Stimulated activated CD4-positive, alpha-beta T cell treated with anti-CD3 and anti-CD28 coated beads, TNF-alpha, amount 100 ng/mL, for 4 hours (primary cell): ENCODE measurements around the gene SREBF1.
A peak's percentile ranks its signal among the peaks of the same experiment; 100 is the strongest.

Source experiments
- DNase-seq, 3 experiments: peaks; one replicate each; pipeline ENCODE4 v3.0.0-alpha.2; 2020; ENCODE audit warnings: low read depth in 3 of 3

SREBF1 gene

DNA sequence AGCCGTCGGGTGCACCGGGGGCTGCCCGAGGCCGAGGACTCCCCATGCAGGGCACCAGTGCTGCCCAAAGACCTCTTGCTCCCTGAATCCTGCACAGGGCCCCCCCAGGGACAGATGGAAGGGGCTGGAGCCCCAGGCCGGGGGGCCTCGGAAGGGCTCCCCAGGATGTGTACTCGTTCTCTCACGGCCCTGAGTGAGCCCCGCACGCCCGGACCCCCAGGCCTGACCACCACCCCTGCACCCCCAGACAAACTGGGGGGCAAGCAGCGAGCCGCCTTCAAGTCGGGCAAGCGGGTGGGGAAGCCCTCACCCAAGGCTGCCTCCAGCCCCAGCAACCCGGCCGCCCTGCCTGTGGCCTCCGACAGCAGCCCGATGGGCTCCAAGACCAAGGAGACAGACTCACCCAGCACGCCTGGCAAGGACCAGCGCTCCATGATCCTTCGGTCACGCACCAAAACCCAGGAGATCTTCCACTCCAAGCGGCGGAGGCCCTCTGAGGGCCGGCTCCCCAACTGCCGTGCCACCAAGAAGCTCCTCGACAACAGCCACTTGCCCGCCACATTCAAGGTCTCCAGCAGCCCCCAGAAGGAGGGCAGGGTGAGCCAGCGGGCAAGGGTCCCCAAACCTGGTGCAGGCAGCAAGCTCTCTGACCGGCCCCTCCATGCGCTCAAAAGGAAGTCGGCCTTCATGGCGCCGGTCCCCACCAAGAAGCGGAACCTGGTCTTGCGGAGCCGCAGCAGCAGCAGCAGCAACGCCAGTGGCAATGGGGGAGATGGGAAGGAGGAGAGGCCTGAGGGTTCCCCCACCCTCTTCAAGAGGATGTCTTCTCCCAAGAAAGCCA lies 40.6 kb downstream of the SREBF1 start:
- no peak for DNase-seq

GRCh38 chr17:17795296-17795695 lies 41.5 kb downstream of the SREBF1 start:
- no peak for DNase-seq

DNA sequence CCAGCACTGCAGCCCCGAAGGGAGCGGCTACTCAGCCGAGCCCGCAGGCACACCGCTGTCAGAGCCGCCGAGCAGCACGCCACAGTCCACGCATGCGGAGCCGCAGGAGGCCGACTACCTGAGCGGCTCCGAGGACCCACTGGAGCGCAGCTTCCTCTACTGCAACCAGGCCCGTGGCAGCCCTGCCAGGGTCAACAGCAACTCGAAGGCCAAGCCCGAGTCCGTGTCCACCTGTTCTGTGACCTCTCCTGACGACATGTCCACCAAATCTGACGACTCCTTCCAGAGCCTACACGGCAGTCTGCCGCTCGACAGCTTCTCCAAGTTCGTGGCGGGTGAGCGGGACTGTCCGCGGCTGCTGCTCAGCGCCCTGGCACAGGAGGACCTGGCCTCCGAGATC lies 42.4 kb downstream of the SREBF1 start:
- DNase-seq: no peak

GRCh38 chr17:17793378-17794214 lies 43.2 kb downstream of the SREBF1 start:
- DNase-seq: no peak

DNA sequence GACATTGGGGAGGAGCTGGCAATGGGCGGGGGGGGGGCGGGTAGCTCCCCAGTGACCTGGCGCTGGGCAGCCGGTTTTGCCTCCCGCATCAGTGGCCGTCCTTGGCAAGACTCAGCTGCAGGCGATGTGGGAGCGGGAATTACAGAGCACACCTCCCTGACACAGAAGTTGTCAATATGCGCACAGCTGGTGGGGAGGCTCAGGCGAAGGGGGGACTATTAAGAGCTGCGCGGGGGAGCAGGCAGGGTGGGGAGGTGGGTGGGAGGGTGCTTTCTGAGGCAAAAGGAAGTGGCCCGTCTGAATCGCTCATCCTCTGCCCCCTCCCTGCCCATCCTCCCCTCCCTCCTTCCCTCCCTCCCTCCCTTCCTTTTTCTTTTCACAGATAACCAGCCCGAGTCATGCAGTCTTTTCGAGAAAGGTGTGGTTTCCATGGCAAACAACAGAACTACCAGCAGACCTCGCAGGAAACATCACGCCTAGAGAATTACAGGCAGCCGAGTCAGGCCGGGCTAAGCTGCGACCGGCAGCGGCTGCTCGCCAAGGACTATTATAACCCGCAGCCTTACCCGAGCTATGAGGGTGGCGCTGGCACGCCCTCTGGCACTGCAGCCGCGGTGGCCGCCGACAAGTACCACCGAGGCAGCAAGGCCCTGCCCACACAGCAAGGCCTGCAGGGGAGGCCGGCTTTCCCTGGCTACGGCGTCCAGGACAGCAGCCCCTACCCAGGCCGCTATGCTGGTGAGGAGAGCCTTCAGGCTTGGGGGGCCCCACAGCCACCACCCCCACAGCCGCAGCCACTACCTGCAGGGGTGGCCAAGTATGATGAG lies 44.0 kb downstream of the SREBF1 start:
- no peak for DNase-seq

GRCh38 chr17:17792037-17792550 lies 44.7 kb downstream of the SREBF1 start:
- DNase-seq: no peak

- no peak for DNase-seq
Measured at GRCh38 chr17:17790637-17791464, 45.9 kb downstream of the SREBF1 start.

GRCh38 chr17:17789828-17790636 lies 46.8 kb downstream of the SREBF1 start:
- DNase-seq: no peak

GRCh38 chr17:17789410-17789809 lies 47.4 kb downstream of the SREBF1 start:
- DNase-seq: no peak

DNA sequence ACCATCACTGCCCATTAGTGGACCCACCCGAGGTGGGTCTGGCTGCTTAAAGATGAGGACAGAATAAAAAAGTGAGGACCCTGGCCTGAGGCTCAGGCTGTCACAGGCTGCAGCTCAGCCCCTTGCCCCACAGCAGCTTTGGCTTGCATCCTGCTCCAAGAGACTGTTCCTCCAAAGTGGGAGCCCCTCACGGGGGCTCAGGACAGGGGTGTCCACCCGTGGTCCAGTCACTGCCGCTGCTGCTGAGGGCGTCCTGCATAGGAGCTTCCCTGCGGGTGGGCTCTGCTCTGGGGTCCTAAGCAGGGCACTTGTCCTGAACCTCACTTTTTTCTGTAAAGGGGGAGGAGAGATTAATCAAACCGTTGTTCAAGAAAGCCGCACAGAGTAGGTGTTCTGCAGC lies 47.8 kb downstream of the SREBF1 start:
- DNase-seq: no peak

- no peak for DNase-seq
Measured at GRCh38 chr17:17787568-17787967, 49.2 kb downstream of the SREBF1 start.

- DNase-seq: no peak
Measured at GRCh38 chr17:17786998-17787397, 49.8 kb downstream of the SREBF1 start.

DNA sequence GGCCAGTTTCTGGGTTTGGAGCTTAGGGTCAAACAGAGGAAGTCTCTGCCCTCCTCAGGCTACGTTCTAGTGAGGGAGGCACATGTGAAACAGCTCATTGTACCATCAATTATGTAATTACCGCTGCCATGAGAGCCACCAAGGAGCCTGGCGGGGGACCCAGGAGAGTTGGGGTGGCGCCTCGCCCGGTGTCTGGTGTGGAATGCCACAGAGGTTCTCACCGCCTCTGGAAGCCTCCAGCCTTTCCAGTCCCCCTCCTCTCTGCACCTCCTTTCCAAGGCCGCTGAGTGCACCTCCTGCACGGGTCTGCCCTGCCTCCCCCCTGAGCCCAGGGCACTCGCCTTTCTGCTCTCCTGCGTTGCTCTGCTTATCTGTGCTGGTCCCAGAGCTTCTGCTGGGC lies 51.4 kb downstream of the SREBF1 start:
- DNase-seq: no peak

DNA sequence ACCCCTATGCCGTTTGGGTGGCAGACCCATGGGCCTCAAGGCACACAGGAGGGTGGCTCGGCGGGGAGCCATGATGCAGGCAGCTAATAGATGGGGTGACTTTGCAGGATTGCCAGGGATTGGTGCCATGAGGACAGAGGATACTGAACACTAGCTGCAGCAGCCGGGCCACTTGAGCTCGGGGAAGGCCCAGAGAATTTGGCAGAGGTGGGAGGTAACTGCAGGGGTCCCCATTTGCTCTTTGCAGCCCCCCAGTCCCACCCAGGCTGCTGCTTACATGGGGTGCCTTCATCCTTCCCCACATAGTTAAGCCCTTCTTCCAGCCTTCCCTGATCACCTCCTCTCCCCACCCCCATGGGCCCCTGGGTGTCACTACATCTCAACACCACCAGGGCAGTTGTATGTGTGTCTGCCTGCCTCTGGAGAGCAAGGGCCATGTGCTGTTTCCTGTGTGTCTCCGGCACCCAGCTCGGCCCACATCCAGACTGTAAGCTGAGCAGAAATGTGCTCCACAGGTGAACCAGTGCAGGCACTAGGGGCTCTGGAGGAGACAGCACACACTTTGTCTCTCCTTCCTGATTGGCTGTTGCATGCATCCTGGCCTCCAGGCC lies 52.0 kb downstream of the SREBF1 start:
- no peak for DNase-seq

DNA sequence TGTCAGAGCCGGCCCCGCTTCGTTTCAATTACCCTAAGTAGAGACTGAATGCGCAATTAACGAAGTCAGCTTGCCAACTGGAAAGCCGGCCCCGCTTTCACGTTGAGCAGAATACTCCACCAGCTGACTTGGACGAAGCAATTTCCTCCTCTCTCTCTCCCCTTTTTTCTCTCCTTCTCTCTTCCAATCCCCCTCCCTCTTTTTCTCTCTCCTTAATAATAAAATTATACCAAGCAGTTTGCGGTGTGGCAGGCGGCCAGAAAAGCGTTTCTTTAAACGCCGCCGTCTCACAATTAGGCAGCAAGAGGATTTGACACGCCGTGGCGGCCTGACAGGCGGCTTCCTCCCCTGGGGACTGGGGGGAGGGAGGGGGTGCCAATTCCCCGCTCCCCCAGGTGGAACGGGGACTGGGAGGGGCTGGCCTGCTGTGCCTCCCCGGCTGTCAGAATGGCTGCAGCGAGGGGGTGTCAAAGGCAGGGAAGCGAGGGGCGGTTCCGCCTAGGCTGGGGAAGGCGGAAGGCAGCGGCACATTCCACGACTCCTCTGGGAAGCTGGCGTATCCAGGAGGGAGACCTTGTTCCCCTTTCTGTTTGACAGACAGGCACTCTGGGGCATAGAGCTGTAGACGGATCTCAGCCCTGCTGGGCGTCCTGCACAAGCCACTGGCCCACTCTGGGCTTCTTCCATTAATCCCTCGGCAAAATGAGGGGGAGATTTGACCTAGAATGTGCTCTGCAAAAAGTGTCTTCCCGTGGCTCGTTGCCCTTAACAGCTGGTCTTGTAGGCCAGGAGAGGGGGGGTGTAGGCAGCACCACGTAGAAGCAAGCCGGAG lies 52.7 kb downstream of the SREBF1 start:
- no peak for DNase-seq

DNA sequence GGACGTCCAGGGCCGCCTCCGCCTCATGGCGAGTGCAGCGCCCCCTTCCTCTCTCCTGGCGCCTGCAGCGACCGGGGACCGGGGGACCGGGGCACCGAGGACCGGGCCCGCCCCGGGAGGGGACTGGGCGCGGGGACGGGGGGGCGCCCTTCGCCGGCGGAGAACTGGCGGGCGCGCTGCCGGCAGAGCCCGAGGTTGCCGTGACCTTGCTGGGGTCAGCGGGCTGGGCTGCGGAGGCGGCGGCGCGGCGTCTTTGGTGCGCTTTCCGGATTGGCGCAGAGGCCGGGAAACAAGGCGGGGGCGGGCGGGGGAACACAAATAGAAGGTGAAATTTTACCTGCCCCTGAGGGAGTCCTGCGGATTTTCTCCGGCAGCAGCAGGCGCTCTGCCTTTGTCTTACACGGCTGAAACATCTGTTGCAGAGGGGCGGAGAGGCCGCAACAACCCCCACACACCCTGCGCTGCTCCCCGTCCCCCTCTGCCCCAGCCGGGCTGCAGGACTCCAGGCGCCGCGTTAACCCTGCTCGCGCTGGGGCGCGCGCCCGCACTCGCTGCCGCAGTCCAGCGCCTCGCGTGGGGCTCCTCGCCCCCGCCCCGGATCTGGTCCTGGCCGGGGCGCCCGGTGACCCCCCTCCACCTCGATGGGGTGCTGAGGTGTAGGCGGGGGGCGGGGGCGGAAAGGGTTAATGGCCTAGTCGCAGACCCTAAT lies 53.5 kb downstream of the SREBF1 start:
- DNase-seq: peak; percentile 27 to 35 (median 32)

DNA sequence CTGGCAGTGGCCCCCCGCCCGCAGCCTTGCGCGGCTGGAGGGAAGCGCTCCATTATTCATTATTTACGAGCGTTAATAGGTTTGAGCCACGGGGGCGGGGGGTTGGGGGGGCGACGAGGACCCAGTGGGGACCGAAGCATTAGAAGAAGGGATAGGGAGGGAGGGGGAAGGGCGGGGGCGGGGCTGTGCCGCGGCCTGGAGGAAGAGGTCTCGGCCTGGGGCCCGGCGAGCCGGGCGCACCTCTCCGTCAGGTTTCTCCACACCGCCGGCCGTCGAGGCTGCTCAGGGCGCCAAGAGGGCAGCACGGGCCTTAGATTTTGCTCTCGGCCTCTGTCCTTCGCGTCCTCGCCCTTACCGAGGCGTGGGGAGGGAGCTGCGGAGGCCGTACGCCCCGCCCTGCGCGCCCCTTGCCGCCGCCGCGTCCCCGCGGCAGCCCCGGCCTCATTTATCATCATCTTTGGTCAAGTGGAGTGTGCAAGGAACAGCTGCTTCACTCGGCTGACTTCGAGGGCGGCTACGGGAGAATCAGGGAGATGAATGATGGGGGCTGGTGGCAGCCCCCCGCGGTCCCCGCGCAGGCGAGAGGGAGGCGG lies 54.2 kb downstream of the SREBF1 start:
- DNase-seq: no peak
